ENCODE results near the gene SNAPC5. TPM values are rescaled to one million over a fixed set of nuclear protein-coding genes. Genes with fewer than 3 reads are reported as not detected.

SNAPC5 gene
- total and polyA plus RNA-seq, 2 of the 13 experiments (the other 11 are each of a cell fraction or from before 2014, with no cell fraction given), result 14.8 to 36.2 TPM

DNA sequence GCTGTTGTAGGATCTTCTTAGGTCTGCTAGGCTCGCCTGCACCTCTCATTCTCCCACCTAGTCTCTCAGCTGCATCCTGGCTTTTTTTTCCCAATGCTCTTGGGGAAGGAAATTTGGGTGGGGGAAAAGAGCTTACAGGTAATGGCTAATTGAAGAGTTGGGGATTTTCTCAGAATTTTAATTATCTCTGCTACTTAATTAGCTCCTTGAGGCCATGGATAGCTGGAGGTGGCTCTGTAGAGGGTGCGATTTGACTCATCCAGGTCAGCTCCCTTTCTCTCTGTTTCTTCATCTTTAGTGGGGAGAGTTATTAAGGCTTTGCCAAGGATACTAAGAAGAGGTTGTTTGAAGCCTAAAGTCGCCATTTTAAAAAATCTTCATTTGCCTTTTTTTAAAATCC lies 22.6 kb downstream of the SNAPC5 start (continued):
- TF ChIP-seq SP1 (IDR thresholded peaks at IDR 0.05) (no peak), SP1 (CRISPR knock-in tag; IDR thresholded peaks at IDR 0.05) (no peak)

DNA sequence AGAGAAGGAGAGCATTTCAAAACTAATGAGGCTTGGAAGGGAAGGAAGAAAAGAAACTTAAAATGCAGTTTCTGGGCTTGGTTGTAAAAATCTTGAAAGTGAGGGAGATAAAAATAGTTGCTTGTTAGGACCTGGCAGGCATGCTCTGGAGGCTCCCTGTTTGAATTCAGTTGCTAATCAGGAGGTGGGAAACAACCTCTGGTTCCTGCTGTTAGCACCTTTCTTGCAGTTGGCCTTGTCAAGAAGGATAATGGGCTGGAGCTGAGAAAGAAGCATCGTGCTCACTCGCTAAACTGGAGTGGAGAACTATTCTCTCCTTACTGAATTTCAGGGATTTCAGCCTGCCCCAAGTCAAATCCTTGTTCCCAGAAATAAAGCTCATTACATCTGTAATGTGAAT lies 23.4 kb downstream of the SNAPC5 start:
- peaks cover 1 to 3% of the 10 kb centered on the region in 2 experiments; a peak in 1 of 5 replicates for H3K36me3 ChIP-seq (replicated peaks in 1 of 2; ENCODE audit: control insufficient read depth in 1 of 2, insufficient read depth in 2 of 2, low read length in 2 of 2)
- H3K4me2 ChIP-seq (ENCODE audit: low read depth, low read length), result no peak overlapping the region
- H3K79me2 ChIP-seq (ENCODE audit: insufficient read depth, low read length), result no peaks in the 10 kb centered on the region
- H2AFZ ChIP-seq (ENCODE audit: low read length), result no peak overlapping the region
- no TSS peak for BruUV-seq (replicated peaks)
- peaks cover 15% of the 10 kb centered on the region for H3K4me1 ChIP-seq (ENCODE audit: insufficient read depth, low read length)
- ChIA-PET CTCF (ENCODE audit: low intra/inter-chr PET ratio, low total read pairs) (no interaction called here), POLR2A (no interaction called here)
- FAIRE-seq (no peak), ATAC-seq (no peak), DNase-seq (ENCODE audit: low spot score) (no peak)
- TF ChIP-seq, protein P1, sequence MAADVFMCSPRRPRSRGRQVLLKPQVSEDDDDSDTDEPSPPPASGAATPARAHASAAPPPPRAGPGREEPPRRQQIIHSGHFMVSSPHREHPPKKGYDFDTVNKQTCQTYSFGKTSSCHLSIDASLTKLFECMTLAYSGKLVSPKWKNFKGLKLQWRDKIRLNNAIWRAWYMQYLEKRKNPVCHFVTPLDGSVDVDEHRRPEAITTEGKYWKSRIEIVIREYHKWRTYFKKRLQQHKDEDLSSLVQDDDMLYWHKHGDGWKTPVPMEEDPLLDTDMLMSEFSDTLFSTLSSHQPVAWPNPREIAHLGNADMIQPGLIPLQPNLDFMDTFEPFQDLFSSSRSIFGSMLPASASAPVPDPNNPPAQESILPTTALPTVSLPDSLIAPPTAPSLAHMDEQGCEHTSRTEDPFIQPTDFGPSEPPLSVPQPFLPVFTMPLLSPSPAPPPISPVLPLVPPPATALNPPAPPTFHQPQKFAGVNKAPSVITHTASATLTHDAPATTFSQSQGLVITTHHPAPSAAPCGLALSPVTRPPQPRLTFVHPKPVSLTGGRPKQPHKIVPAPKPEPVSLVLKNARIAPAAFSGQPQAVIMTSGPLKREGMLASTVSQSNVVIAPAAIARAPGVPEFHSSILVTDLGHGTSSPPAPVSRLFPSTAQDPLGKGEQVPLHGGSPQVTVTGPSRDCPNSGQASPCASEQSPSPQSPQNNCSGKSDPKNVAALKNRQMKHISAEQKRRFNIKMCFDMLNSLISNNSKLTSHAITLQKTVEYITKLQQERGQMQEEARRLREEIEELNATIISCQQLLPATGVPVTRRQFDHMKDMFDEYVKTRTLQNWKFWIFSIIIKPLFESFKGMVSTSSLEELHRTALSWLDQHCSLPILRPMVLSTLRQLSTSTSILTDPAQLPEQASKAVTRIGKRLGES (CRISPR knock-in tag; IDR thresholded peaks at IDR 0.05; ENCODE audit: borderline replicate concordance), result no peak
- no peak for TF ChIP-seq ZNF337 (CRISPR knock-in tag; IDR thresholded peaks at IDR 0.05; ENCODE audit: borderline replicate concordance, low read depth)
- TF ChIP-seq TOPORS (CRISPR knock-in tag; IDR thresholded peaks at IDR 0.05), result no peak
- no peak for TF ChIP-seq KLF16 (CRISPR knock-in tag; IDR thresholded peaks at IDR 0.05)
- TF ChIP-seq HNF4G (IDR thresholded peaks at IDR 0.05; ENCODE audit: borderline replicate concordance, low read depth, low read length), result no peak
- no peak for TF ChIP-seq HNF4G (CRISPR knock-in tag; IDR thresholded peaks at IDR 0.05; ENCODE audit: borderline replicate concordance, low read depth)
- WGBS (ENCODE audit: low lambda C conversion rate), result 92% methylated on average over 2 of the region's 2 CpGs
- no peak overlapping the region for H3K27ac ChIP-seq (ENCODE audit: extremely low read length, insufficient read depth, low read length)
- in situ Hi-C loops (cut with HindIII; ENCODE audit: extremely low pct_ligation_motif_present, low pct_unique_long_range_greater_than_20kb), result no loop called here
- H3K9me3 ChIP-seq (ENCODE audit: low read length), result no peaks in the 10 kb centered on the region
- H3K4me3 ChIP-seq (replicated peaks in 1 of 3; ENCODE audit: insufficient read depth in 1 of 3, low read depth in 2 of 3, low read length in 3 of 3), result no peak overlapping the region
- intact Hi-C loops (cut with micrococcal nuclease; ENCODE audit: unreplicated experiment), result no loop called here
- H4K20me1 ChIP-seq (ENCODE audit: insufficient read depth, low read length), result no peaks in the 10 kb centered on the region
- H3K27me3 ChIP-seq (ENCODE audit: control insufficient read depth in 1 of 2, insufficient read depth in 2 of 2, low read length in 2 of 2), result no peaks in the 10 kb centered on the region
- H3K9ac ChIP-seq (ENCODE audit: insufficient read depth, low read depth, low read length), result no peak overlapping the region

Data from HepG2 (cell line).